Cardiac fibroblast (primary cell): Measurements from ENCODE around the gene RAG2.
"Not testable (repeated sequence)": the region's sequence is repeated elsewhere in the genome, so short reads cannot be mapped to it uniquely, and the experiment has no call there.

Experiments
- DNase-seq, 2 donors: peaks; one replicate each; pipeline versions ENCODE4 v3.0.0 to v3.0.0-alpha.2; 2010; ENCODE audit warnings: low read depth in 2 of 2
- H3K4me3 ChIP-seq, 2 donors: replicated peaks in 1 of 2; 1 replicate in 1 of 2; 2 replicates in 1 of 2; pipeline ENCODE4 v1.5.1; 2011; ENCODE audit warnings: low read depth in 2 of 2, low read length in 2 of 2, mild to moderate bottlenecking in 2 of 2, moderate library complexity in 1 of 2
- CTCF ChIP-seq: IDR thresholded peaks from one replicate; pipeline ENCODE4 v1.5.1; 2011; ENCODE audit warnings: low read depth, mild to moderate bottlenecking, low read length, inconsistent platforms

The RAG2 gene

GRCh38 chr11:36557991-36558390 is 40.0 kb downstream of the RAG2 start:
- DNase-seq = no peak
- no peak for TF ChIP-seq CTCF
- H3K4me3 ChIP-seq = no peak overlapping the region

GRCh38 chr11:36557390-36557789 is 40.6 kb downstream of the RAG2 start:
- not testable (repeated sequence) for DNase-seq, H3K4me3 ChIP-seq

DNA sequence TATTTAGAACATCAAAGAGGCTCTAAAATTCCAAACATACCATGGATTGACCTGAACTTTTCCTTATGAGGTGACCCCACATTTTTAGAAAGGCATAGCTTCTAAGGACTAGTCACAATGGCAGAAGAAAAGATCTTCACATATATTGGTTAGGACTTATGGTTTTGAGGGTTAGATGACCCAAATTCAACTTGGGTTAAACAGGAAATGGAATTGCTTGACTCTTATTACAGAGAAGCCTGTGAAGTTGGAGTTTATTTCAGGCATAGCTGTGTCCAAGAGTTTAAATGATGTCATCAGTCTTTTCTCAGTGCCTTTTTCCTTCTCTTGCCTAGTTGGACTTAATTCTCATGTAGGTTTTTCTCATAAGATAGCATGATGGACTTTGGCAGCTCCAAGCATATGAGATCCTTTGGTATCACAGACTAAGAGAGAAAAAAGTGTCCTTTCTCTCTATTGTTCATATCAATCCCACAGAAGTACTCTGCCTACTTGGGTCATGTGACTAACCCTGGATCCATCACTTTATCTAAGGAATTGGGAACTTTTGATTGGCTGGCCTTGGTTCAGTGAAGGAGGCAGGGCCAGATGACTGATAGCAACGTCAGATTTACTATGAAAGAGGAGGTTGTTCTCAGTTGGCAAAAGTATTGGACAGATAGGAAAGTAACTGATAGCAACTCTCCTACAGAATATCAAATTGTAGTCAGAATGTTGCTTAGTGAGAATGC is 47.5 kb downstream of the RAG2 start:
- no peak for DNase-seq
- TF ChIP-seq CTCF = no peak

More for the DNA sequence above, 47.5 kb downstream of the RAG2 start:
- no peak overlapping the region for H3K4me3 ChIP-seq
